Measurements from ENCODE around the gene TMPRSS5.
"Not testable (repeated sequence)": the region's sequence is repeated elsewhere in the genome, so short reads cannot be mapped to it uniquely, and the experiment has no call there.

TMPRSS5 gene

GRCh38 chr11:113705871-113706655 is at the start of gene TMPRSS5:
TSS of gene TMPRSS5 (minus strand) at chr11:113706308. CDS start at chr11:113706224, 84 bp downstream.
- DNase-seq, result no peak

DNA sequence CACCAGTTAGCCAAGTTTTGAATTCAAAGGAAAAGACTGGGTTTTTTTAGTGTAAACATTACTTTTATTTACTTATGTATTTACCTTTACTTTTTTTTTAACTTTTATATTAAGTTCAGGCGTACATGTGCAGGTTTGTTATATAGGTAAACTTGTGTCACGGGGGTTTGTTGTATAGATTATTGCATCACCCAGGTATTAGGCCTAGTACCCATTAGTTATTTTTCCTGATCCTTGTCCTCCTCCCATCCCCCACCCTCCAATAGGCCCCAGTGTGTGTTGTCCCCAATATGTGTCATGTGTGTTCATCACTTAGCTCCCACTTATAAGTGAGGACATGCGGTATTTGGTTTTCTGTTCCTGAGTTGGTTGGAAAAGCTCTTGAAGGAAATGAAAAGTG is 46.8 kb upstream of the TMPRSS5 start:
- no peak for DNase-seq

GRCh38 chr11:113736323-113736722 is 30.2 kb upstream of the TMPRSS5 start:
- DNase-seq, result no peak

- DNase-seq, result no peak
These were observed 26.0 kb upstream of the TMPRSS5 start for GRCh38 chr11:113732092-113732491.

- no peak for DNase-seq
These were observed 25.0 kb upstream of the TMPRSS5 start for GRCh38 chr11:113730887-113731726.

DNA sequence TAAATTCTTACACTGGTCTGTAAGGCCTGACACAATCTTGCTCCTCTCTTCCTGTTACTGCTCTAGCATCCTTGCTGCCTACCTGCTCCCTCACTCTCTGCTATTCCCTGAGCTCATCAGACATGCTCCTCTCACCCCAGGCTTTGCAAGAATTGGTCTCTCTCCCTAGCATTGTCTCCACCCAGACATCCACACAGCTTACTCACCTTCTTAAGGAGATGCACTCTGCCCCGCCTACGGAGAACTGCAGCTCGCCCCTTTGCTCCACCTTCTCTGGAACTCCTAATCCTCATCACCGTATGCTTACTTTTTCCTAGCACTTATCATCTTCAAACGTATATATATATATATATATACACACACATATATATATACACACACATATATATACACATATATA is 23.3 kb upstream of the TMPRSS5 start:
- DNase-seq, result no peak

GRCh38 chr11:113728814-113729213 is 22.7 kb upstream of the TMPRSS5 start:
- DNase-seq, result no peak

- no peak for DNase-seq
These were observed 19.8 kb upstream of the TMPRSS5 start for GRCh38 chr11:113725913-113726312.

DNA sequence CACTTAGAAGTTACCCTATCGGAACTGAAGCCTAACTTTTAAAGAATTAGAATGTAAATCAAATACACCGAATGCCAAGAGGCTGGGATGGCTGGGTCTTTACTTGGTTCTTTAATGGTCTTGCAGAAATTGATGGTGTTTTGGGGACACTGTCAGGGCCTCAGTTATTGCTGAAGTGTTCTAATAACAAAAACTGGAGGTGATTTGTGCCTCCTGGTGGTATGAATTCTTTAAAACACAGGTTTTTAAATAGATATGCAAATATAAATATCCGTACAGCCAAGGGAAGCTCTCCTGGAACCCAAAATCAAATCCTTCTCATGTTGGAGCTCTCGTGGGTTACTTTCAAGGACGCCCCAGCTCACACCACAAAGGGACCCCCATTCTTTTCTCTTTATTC is 19.3 kb upstream of the TMPRSS5 start:
- DNase-seq, result no peak

GRCh38 chr11:113724778-113725177 is 18.7 kb upstream of the TMPRSS5 start:
- DNase-seq, result no peak

DNA sequence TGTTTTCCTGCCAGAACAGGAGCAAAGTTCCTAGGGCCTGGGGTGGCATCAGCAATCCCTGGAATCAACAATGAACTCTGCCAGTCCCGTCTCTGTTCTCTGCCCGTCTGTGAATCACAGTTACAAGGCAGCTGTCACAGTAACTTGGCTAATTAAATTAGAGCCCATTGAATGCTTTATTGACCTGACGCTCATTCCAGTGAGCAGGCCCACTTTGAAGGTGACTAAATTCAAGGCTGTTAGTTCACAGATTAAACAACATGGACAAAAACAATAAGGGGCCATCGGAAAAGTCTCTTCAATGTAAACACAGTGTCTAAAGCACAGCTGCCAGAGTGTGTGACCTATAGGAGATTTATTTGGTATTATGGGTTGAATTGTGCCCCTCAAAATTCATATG is 17.7 kb upstream of the TMPRSS5 start:
- no peak for DNase-seq

DNA sequence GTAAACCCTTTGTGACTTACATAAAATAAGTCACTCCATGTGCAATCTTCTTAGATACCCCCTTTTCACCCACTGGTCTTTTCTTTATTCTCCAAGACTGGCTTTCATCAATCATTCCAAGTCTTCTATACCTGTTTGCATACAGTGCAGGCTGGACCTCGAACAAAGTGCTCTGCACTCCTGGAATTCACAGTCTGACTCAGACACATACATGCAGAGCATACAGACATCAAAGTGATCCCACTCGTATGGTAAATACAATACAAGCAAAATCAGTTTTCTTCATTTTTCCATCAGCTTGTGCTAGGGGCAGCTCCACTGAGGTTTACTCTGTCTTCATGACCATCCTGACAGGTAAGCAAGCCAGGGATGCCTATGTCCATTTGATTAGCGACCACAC is 16.8 kb upstream of the TMPRSS5 start:
- DNase-seq, result no peak

DNA sequence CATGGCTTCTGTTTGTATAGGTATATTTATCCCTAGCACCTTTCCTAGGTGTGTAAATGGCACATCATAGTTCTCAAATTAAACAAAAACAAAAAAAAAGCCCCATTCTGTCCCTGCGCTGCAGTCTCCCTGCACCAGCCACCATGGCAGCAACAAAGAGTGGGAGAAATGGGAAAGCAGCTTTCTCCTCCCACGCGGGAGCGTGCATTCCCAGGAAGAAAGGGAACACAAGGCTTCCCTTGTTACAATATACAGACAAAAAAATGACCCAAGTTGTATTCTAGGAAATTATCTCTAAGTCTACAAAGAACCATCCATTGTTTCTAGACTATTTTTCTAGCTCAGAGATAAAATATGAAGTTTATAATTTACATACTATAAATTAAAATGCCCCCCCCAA is 16.1 kb upstream of the TMPRSS5 start:
- no peak for DNase-seq

DNA sequence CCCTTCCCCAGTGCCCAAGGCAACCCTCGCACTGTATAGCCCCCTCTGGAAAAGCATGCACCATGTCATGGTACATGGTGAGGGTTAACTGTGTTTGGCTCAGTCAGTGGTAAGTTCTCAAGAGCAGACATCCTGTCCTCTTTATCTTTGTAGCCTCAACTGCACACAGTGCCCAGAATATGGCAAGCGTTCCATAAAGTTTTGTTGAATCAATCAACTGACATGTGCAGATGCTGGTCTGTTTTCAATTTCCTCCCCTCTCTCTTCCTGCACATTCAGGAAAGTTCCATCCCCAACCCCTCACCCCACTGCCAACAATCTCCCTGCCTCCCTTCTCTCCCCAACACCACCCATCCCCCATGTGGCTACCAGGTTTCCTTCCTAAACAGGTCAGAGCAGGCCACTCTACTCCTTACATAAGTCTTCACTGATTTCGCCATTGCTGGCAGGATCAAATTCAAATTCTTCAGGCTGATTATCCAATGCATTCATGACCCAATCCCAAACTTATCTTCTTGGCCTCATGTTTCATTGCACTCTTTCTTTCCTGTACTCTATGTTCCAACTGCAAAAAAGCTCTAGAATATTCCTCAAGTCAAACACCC is 15.5 kb upstream of the TMPRSS5 start:
- DNase-seq, result no peak

DNA sequence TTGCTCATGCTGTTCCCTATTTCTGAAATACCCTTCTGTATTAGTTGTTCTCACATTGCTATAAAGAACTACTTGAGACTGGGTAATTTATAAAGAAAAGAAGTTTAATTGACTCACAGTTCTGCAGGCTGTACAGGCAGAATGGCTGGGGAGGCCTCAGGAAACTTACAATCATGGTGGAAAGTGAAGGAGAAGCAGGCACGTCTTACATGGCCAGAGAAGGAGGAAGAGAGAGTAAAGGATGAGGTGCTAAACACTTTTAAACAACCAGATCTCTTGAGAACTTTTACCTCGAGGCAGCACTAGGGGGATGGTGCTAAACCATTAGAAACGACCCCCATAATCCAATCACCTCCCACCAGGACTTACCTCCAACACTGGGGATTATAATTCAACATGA is 14.4 kb upstream of the TMPRSS5 start:
- not testable (repeated sequence) for DNase-seq

DNA sequence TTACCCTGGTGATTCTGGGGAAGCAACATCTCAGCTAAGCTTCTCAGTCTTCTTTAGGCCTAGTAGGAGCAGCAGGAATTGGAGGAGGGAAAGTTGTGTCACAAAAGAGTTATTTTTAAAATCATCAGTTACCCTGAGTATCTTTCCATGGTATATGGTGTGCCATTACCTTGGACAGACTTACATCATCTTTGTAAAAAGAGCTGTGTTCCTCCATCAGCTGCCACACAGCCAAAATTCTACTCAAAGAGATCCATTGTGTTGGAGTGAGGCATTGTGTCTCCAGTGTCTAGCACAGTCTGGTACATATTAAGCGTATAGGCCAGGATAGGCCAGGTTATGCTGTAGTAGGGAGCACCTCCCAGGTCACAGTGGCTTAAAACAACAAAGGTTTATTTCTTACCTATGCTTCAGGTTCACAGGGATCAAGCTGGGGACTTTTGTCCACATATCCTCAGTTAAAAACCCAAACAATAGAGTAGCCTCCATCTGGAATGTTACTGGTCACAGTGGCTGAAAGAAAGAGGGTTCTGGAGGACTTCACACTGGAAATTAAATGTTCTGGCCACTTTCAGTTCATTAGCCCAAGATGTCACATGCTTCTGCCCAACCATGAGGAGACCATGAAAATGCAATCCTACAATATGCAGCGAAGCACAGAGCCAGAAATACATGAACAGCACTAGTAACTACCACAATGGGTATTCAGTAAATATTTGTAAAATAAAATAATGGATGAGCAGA is 9.9 kb upstream of the TMPRSS5 start:
- no peak for DNase-seq

GRCh38 chr11:113715273-113715672 is 9.2 kb upstream of the TMPRSS5 start:
- DNase-seq, result no peak

- DNase-seq, result no peak
These were observed 4.9 kb upstream of the TMPRSS5 start for GRCh38 chr11:113710989-113711388.

- not testable (repeated sequence) for DNase-seq
These were observed 2.6 kb downstream of the TMPRSS5 start for GRCh38 chr11:113703551-113703950.

DNA sequence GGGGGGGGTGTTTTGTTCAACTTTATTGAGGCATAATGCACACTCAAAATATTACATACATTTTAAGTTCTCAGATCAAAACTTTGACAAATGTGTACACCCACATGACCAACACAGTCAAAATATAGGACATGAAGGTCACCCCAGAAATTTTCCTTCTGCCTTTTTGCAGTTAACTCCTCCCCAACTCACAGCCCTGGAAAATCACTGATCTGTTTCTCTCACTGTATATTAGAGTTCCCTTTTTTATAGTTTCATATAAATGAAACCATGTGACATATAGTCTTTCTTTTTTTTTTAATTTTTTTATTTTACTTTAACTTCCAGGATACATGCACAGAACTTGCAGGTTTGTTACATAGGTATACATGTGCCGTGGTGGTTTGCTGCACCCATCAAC is 4.6 kb downstream of the TMPRSS5 start:
- DNase-seq, result no peak

- DNase-seq, result no peak
These were observed 7.6 kb downstream of the TMPRSS5 start for GRCh38 chr11:113698515-113698914.

- no peak for DNase-seq
These were observed 8.2 kb downstream of the TMPRSS5 start for GRCh38 chr11:113697756-113698407.

DNA sequence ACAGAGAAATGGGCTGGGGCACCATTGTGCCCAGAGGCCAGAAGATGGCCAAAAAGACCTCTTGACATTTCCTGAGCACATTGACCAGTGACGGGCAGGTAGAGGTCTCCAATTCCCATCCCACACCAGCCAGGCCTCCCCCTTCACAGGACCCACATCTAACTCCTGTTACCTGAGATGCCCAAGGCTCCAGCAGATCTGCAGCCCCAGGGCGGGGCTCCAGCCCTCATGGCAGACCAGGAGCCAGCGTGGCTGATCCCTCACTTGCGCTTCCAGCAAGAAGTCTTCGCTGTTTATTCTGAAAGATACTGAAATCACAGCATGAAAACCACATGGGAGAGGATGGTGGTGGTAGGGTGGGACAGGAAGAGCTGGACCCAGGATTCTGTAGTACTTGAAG is 9.0 kb downstream of the TMPRSS5 start:
- no peak for DNase-seq

All from activated CD4-positive, CD25-positive, alpha-beta regulatory T cell treated with anti-CD3 and anti-CD28 coated beads, Interleukin-2, amount 50 U/mL, for 72 hours (primary cell).